ENCODE results near the gene POLR2M.

DNA sequence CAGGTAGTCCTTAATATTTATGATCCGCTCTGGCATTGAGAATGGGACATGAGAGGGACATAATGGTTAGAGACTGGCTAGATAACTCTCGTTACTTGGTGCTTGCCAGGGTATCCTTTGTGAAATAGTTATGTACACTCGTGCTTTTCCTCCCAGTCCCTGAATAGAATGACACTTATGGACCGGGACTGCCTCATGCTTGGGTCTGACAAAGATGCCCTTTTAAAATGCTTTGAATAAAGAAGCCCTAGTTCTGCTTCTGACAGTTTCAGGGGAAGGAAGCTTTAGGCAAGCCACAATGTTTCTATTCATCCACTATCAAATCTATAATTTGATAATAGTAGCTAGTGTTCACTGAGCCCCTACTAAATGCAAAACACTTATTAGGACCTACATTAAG is 29.4 kb downstream of the POLR2M start:
- TF ChIP-seq, protein P1, sequence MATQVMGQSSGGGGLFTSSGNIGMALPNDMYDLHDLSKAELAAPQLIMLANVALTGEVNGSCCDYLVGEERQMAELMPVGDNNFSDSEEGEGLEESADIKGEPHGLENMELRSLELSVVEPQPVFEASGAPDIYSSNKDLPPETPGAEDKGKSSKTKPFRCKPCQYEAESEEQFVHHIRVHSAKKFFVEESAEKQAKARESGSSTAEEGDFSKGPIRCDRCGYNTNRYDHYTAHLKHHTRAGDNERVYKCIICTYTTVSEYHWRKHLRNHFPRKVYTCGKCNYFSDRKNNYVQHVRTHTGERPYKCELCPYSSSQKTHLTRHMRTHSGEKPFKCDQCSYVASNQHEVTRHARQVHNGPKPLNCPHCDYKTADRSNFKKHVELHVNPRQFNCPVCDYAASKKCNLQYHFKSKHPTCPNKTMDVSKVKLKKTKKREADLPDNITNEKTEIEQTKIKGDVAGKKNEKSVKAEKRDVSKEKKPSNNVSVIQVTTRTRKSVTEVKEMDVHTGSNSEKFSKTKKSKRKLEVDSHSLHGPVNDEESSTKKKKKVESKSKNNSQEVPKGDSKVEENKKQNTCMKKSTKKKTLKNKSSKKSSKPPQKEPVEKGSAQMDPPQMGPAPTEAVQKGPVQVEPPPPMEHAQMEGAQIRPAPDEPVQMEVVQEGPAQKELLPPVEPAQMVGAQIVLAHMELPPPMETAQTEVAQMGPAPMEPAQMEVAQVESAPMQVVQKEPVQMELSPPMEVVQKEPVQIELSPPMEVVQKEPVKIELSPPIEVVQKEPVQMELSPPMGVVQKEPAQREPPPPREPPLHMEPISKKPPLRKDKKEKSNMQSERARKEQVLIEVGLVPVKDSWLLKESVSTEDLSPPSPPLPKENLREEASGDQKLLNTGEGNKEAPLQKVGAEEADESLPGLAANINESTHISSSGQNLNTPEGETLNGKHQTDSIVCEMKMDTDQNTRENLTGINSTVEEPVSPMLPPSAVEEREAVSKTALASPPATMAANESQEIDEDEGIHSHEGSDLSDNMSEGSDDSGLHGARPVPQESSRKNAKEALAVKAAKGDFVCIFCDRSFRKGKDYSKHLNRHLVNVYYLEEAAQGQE (IDR thresholded peaks at IDR 0.05; ENCODE audit: insufficient read depth in 1 of 2, low read depth in 2 of 2, low read length in 2 of 2) = no peak
- TF ChIP-seq POLR2AphosphoS5 (IDR thresholded peaks at IDR 0.05; ENCODE audit: low read depth, low read length) = no peak
- TF ChIP-seq TAF1 (IDR thresholded peaks at IDR 0.05; ENCODE audit: borderline replicate concordance, insufficient read depth, low read length) = no peak
- TF ChIP-seq FOXP2 (optimal IDR thresholded peaks at IDR 0.05; ENCODE audit: borderline replicate concordance, extremely low read depth, extremely low read length, insufficient read depth) = no peak
- TF ChIP-seq SIN3A (IDR thresholded peaks at IDR 0.05; ENCODE audit: borderline replicate concordance, insufficient read depth, low read length) = no peak

Measured in PFSK-1 (cell line).